Activated CD4-positive, alpha-beta T cell treated with anti-CD3 and anti-CD28 coated beads for 36 hours (primary cell): Measurements from ENCODE around the gene NTM. TPM values are rescaled to one million over a fixed set of nuclear protein-coding genes. Genes with fewer than 3 reads are reported as not detected.

ENCODE experiments used
- ATAC-seq: fragments of 200-7000 bp; cut with Tn5 transposase; one replicate; pipeline ENCODE4 v1.10.0; 2021; ENCODE audit warnings: mild to moderate bottlenecking, moderate library complexity
- CTCF ChIA-PET: fragments of 350-600 bp; sonication (Branson Sonifier 250); formaldehyde crosslinking; loops from one replicate; lab custom pipeline; 2021; ENCODE audit warnings: antibody characterized with exemption; lab: Charles Lee
- POLR2A ChIA-PET: fragments of 350-600 bp; sonication (Branson Sonifier 250); formaldehyde crosslinking; loops from one replicate; lab custom pipeline; 2021; ENCODE audit warnings: antibody characterized with exemption, inconsistent platforms; lab: Charles Lee
- DNase-seq: peaks from one replicate; pipeline ENCODE4 v3.0.0-alpha.2; 2020
- H3K27ac Mint-ChIP-seq: one replicate; pipeline ENCODE4 v1.8.0; 2021; ENCODE audit warnings: mixed read lengths
- H3K27me3 Mint-ChIP-seq: one replicate; pipeline ENCODE4 v1.8.0; 2021; ENCODE audit warnings: mixed read lengths
- H3K36me3 Mint-ChIP-seq: one replicate; pipeline ENCODE4 v1.8.0; 2021; ENCODE audit warnings: low read depth, mixed read lengths
- H3K4me1 Mint-ChIP-seq: one replicate; pipeline ENCODE4 v1.8.0; 2021; ENCODE audit warnings: mixed read lengths
- H3K4me3 Mint-ChIP-seq: one replicate; pipeline ENCODE4 v1.8.0; 2021; ENCODE audit warnings: mild to moderate bottlenecking, moderate library complexity, mixed read lengths
- H3K9me3 Mint-ChIP-seq: one replicate; pipeline ENCODE4 v1.8.0; 2021; ENCODE audit warnings: low read depth, mixed read lengths
- intact Hi-C, 2 experiments: fragments of 100-400 bp; cut with DNase I in 1 of 2; cut with micrococcal nuclease in 1 of 2; formaldehyde crosslinking; loops; one replicate each; pipeline versions ENCODE4 v1.14.2 to v1.15.1; 2022 to 2024; cut with DNase I, micrococcal nuclease
- total RNA-seq, 2 experiments: library from RNA; stranded (reverse); gene quantifications; one replicate each; pipeline ENCODE4 v1.2.3, GENCODE V29; 2021

The NTM gene
- total RNA-seq, 2 experiments from 2014 or later, result not detected

GRCh38 chr11:131656839-131657211 lies 286.4 kb downstream of the NTM start:
- Mint-ChIP-seq H3K27ac (no peak overlapping the region), H3K9me3 (no peaks in the 10 kb centered on the region), H3K4me3 (no peak overlapping the region), H3K4me1 (no peaks in the 10 kb centered on the region), H3K36me3 (no peaks in the 10 kb centered on the region), H3K27me3 (peaks cover 3% of the 10 kb centered on the region)
- ChIA-PET CTCF (interaction anchor here (1.3 kb wide), 1 partner anchor 32 kb away, joined by 3 read pairs; no protein-coding TSS in a partner anchor), POLR2A (no interaction called here)
- ATAC-seq (no peak), DNase-seq (no peak)
- intact Hi-C loops, result no loop called here

DNA sequence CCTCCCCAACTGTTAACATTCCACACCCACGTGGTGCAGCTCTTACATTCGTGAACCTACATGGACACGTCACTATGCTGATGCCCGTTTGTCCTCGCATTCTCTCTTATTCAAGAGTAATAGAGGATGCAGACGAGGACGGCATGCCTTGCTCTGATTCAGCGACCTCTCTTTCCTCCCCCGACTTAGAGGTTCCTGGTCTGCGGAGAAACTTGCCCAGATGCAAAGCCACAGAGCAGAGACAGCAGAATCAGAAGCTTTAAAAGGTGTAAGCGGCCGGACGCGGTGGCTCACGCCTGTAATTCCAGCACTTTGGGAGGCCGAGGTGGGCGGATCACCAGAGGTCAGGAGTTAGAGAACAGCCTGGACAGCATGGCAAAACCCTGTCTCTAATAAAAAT lies 288.0 kb downstream of the NTM start:
- H3K9me3 Mint-ChIP-seq, result no peaks in the 10 kb centered on the region
- no peaks in the 10 kb centered on the region for H3K4me1 Mint-ChIP-seq
- ATAC-seq (no peak), DNase-seq (no peak)
- ChIA-PET POLR2A (no interaction called here), CTCF (interaction anchor here (1.3 kb wide), 1 partner anchor 31 kb away, joined by 3 read pairs; no protein-coding TSS in a partner anchor)
- H3K27ac Mint-ChIP-seq, result no peak overlapping the region
- no peak overlapping the region for H3K4me3 Mint-ChIP-seq
- intact Hi-C loops, result no loop called here
- H3K36me3 Mint-ChIP-seq, result no peaks in the 10 kb centered on the region
- peaks cover 3% of the 10 kb centered on the region for H3K27me3 Mint-ChIP-seq

GRCh38 chr11:131658952-131659351 lies 288.5 kb downstream of the NTM start:
- DNase-seq (no peak), ATAC-seq (no peak)
- CTCF ChIA-PET, result no interaction called here
- POLR2A ChIA-PET, result no interaction called here
- Mint-ChIP-seq H3K36me3 (no peaks in the 10 kb centered on the region), H3K4me1 (no peaks in the 10 kb centered on the region), H3K27ac (no peak overlapping the region), H3K27me3 (peaks cover 3% of the 10 kb centered on the region), H3K9me3 (no peaks in the 10 kb centered on the region), H3K4me3 (no peak overlapping the region)
- intact Hi-C loops, result no loop called here

GRCh38 chr11:131659931-131660330 lies 289.5 kb downstream of the NTM start:
- Mint-ChIP-seq H3K4me3 (no peak overlapping the region), H3K9me3 (no peaks in the 10 kb centered on the region), H3K27me3 (peaks cover 3% of the 10 kb centered on the region), H3K36me3 (no peaks in the 10 kb centered on the region), H3K4me1 (no peaks in the 10 kb centered on the region), H3K27ac (no peak overlapping the region)
- ChIA-PET CTCF (no interaction called here), POLR2A (no interaction called here)
- intact Hi-C loops, result no loop called here
- no peak for DNase-seq
- no peak for ATAC-seq

- peaks cover 3% of the 10 kb centered on the region for H3K27me3 Mint-ChIP-seq
- H3K36me3 Mint-ChIP-seq, result no peaks in the 10 kb centered on the region
- intact Hi-C loops, result no loop called here
- H3K9me3 Mint-ChIP-seq, result no peaks in the 10 kb centered on the region
- ATAC-seq (no peak), DNase-seq (no peak)
- POLR2A ChIA-PET, result no interaction called here
- CTCF ChIA-PET, result no interaction called here
- no peak overlapping the region for H3K27ac Mint-ChIP-seq
- no peaks in the 10 kb centered on the region for H3K4me1 Mint-ChIP-seq
- H3K4me3 Mint-ChIP-seq, result no peak overlapping the region
Observed at GRCh38 chr11:131661132-131661531, 290.7 kb downstream of the NTM start.

- intact Hi-C loops, result no loop called here
Observed at GRCh38 chr11:131662317-131662972, 292.0 kb downstream of the NTM start.

GRCh38 chr11:131662993-131663392 lies 292.6 kb downstream of the NTM start:
- no peak overlapping the region for H3K27ac Mint-ChIP-seq
- no peak overlapping the region for H3K4me3 Mint-ChIP-seq
- H3K36me3 Mint-ChIP-seq, result no peaks in the 10 kb centered on the region
- no peaks in the 10 kb centered on the region for H3K4me1 Mint-ChIP-seq
- no peaks in the 10 kb centered on the region for H3K9me3 Mint-ChIP-seq
- intact Hi-C loops, result no loop called here
- H3K27me3 Mint-ChIP-seq, result peaks cover 4% of the 10 kb centered on the region
- POLR2A ChIA-PET, result no interaction called here
- no peak for DNase-seq
- ATAC-seq, result no peak
- CTCF ChIA-PET, result no interaction called here

More at GRCh38 chr11:131662317-131662972, 292.0 kb downstream of the NTM start:
- Mint-ChIP-seq H3K4me3 (no peak overlapping the region), H3K4me1 (no peaks in the 10 kb centered on the region), H3K9me3 (no peaks in the 10 kb centered on the region), H3K27me3 (peaks cover 6% of the 10 kb centered on the region), H3K36me3 (no peaks in the 10 kb centered on the region), H3K27ac (no peak overlapping the region)
- ATAC-seq, result no peak
- DNase-seq, result no peak
- POLR2A ChIA-PET, result no interaction called here
- CTCF ChIA-PET, result interaction anchor here (0.9 kb wide), 1 partner anchor 12 kb away, joined by 3 read pairs; no protein-coding TSS in a partner anchor

GRCh38 chr11:131663405-131664200 lies 293.2 kb downstream of the NTM start:
- no peak for ATAC-seq

GRCh38 chr11:131664293-131664692 lies 293.9 kb downstream of the NTM start:
- ChIA-PET POLR2A (no interaction called here), CTCF (interaction anchor here (1.6 kb wide), 1 partner anchor 10 kb away, joined by 9 read pairs; no protein-coding TSS in a partner anchor)
- intact Hi-C loops, result no loop called here
- Mint-ChIP-seq H3K9me3 (no peaks in the 10 kb centered on the region), H3K27ac (no peak overlapping the region), H3K36me3 (no peaks in the 10 kb centered on the region), H3K4me3 (no peak overlapping the region), H3K4me1 (peaks cover 3% of the 10 kb centered on the region), H3K27me3 (peaks cover 4% of the 10 kb centered on the region)
- DNase-seq, result no peak
- no peak for ATAC-seq

More at GRCh38 chr11:131663405-131664200, 293.2 kb downstream of the NTM start:
- Mint-ChIP-seq H3K9me3 (no peaks in the 10 kb centered on the region), H3K27me3 (peaks cover 4% of the 10 kb centered on the region), H3K4me1 (no peaks in the 10 kb centered on the region), H3K36me3 (no peaks in the 10 kb centered on the region), H3K27ac (no peak overlapping the region), H3K4me3 (no peak overlapping the region)
- ChIA-PET CTCF (interaction anchor here (1.6 kb wide), 1 partner anchor 11 kb away, joined by 9 read pairs; no protein-coding TSS in a partner anchor), POLR2A (no interaction called here)
- intact Hi-C loops, result no loop called here
- no peak for DNase-seq

DNA sequence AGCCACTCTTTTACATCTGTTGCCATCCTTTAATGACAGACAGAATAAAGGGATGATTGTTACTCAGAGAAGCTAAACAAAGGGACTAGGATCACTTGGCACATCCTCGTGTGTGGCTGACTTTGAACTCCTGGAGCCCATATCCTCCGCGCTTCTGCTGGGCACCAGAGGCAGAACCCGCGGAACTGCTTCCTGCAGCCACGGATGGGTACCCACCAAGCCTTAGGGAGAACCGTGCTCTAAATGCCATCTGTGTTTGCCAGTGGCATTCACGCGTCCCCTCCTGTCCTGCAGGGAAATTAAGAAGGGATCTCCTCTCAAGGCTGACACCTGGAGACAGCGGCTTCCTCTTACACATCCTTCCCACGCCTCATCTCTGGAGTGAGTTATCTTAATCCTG lies 294.4 kb downstream of the NTM start:
- intact Hi-C loops, result no loop called here
- no peak for ATAC-seq
- Mint-ChIP-seq H3K4me3 (no peak overlapping the region), H3K9me3 (no peaks in the 10 kb centered on the region), H3K27me3 (peaks cover 4% of the 10 kb centered on the region), H3K27ac (no peak overlapping the region), H3K4me1 (peaks cover 3% of the 10 kb centered on the region), H3K36me3 (no peaks in the 10 kb centered on the region)
- ChIA-PET POLR2A (no interaction called here), CTCF (interaction anchor here (0.6 to 1.6 kb wide), 2 partner anchors 10 to 1287 kb away, joined by 3 to 9 read pairs; no protein-coding TSS in a partner anchor)
- DNase-seq, result no peak

- DNase-seq, result no peak
- H3K4me1 Mint-ChIP-seq, result peaks cover 3% of the 10 kb centered on the region
- H3K4me3 Mint-ChIP-seq, result no peak overlapping the region
- CTCF ChIA-PET, result interaction anchor here (0.6 kb wide), 1 partner anchor 1287 kb away, joined by 3 read pairs; no protein-coding TSS in a partner anchor
- no peak overlapping the region for H3K27ac Mint-ChIP-seq
- POLR2A ChIA-PET, result no interaction called here
- ATAC-seq, result no peak
- H3K9me3 Mint-ChIP-seq, result no peaks in the 10 kb centered on the region
- H3K27me3 Mint-ChIP-seq, result peaks cover 4% of the 10 kb centered on the region
- intact Hi-C loops, result no loop called here
- no peaks in the 10 kb centered on the region for H3K36me3 Mint-ChIP-seq
Observed at GRCh38 chr11:131665344-131665968, 295.0 kb downstream of the NTM start.
